Measurements from ENCODE around the gene MYO3B. TPM values are rescaled to one million over a fixed set of nuclear protein-coding genes. Genes with fewer than 3 reads are reported as not detected.

The MYO3B gene
- total RNA-seq, 1 donor from 2014 or later: 0.22 TPM

DNA sequence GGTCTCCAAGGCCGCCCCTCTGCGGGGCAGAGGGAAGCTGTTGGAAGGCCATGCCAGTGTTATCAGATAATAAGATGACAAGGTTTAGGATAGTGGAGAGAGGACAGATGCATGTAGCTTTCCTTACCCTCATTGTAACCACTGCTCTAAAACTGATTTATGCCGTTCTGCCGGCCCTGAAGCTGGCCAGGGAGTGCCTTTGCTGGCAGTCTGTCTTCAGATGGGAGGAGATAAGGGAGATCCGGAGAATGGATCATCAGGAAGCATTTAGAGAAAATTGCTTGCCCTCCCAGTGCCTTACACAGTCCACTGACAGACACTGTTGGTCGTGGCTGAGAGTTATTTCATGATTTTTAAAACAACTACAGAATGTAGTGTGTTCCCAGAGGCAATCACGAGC, 35.4 kb upstream of the MYO3B start:
- Mint-ChIP-seq H3K9me3 (ENCODE audit: unreplicated experiment) (peaks cover 4% of the 10 kb centered on the region), H3K4me1 (ENCODE audit: low read depth, unreplicated experiment) (peaks cover 8% of the 10 kb centered on the region), H3K4me3 (ENCODE audit: unreplicated experiment) (no peak overlapping the region)

DNA sequence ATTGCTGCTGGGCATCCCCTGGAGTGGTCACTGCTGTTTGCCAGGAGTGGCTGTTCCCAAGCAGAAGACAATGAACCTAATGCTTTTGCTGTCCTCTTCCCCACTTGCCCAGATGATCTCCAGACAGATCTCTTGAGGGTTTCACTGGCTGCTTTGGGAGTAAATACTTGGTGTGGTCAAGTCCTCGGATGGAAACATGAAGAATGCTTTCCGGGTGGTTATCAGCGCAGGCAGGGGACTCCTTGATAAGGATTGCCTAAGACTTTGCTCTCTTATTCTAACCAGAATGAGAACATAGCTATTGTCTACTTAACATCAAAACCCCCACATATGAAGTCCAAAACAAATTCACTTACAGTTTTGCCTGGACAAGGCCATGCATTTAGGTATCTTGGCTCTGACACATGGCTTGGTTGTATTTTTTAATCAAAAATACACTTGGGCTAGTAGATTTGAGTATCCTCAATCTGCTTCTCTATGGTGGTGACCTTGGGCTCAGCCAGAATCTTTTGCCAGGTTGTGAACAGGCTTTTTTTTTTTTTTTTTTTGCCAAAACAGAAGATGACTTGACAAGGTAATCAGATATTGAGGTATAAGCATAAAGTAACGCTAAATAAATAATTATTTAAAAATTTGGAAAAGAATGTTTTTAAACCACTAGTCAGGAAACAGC, 34.8 kb upstream of the MYO3B start:
- TF ChIP-seq, protein P1, sequence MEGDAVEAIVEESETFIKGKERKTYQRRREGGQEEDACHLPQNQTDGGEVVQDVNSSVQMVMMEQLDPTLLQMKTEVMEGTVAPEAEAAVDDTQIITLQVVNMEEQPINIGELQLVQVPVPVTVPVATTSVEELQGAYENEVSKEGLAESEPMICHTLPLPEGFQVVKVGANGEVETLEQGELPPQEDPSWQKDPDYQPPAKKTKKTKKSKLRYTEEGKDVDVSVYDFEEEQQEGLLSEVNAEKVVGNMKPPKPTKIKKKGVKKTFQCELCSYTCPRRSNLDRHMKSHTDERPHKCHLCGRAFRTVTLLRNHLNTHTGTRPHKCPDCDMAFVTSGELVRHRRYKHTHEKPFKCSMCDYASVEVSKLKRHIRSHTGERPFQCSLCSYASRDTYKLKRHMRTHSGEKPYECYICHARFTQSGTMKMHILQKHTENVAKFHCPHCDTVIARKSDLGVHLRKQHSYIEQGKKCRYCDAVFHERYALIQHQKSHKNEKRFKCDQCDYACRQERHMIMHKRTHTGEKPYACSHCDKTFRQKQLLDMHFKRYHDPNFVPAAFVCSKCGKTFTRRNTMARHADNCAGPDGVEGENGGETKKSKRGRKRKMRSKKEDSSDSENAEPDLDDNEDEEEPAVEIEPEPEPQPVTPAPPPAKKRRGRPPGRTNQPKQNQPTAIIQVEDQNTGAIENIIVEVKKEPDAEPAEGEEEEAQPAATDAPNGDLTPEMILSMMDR (IDR thresholded peaks at IDR 0.05; ENCODE audit: partially characterized antibody, unreplicated experiment): no peak
- peaks cover 4% of the 10 kb centered on the region for H3K27me3 Mint-ChIP-seq (ENCODE audit: unreplicated experiment)
- peaks cover 4% of the 10 kb centered on the region for H3K9me3 Mint-ChIP-seq (ENCODE audit: unreplicated experiment)
- no peak overlapping the region for H3K27ac Mint-ChIP-seq (ENCODE audit: unreplicated experiment)
- no peaks in the 10 kb centered on the region for H3K36me3 Mint-ChIP-seq (ENCODE audit: unreplicated experiment)
- no peak overlapping the region for H3K4me3 Mint-ChIP-seq (ENCODE audit: unreplicated experiment)
- no peak for DNase-seq
- peaks cover 8% of the 10 kb centered on the region for H3K4me1 Mint-ChIP-seq (ENCODE audit: low read depth, unreplicated experiment)

More for the DNA sequence above, 35.4 kb upstream of the MYO3B start:
- DNase-seq: no peak
- H3K36me3 Mint-ChIP-seq (ENCODE audit: unreplicated experiment): no peaks in the 10 kb centered on the region
- no peak overlapping the region for H3K27ac Mint-ChIP-seq (ENCODE audit: unreplicated experiment)
- TF ChIP-seq, protein P1 (IDR thresholded peaks at IDR 0.05; ENCODE audit: partially characterized antibody, unreplicated experiment): no peak
- H3K27me3 Mint-ChIP-seq (ENCODE audit: unreplicated experiment): peaks cover 3% of the 10 kb centered on the region

DNA sequence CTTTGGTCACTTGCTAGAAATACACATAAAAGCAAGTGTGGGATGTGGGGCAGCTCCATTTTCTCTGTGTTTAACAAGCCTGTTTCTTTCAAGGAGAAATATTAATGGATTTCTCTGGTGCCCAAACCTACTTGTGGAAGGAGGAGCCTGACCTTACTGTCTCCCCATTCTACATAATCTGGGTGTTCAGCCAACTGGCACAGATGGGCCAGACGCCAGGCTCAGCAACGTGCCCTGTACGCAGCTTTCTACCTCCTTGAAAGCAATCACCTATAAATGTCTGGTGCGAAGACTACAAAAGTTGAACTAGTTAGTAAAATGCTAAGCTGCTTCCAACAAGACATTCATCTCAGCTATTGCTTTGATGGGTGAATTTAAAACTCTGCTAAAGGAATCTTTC, 33.2 kb upstream of the MYO3B start:
- peaks cover 4% of the 10 kb centered on the region for H3K27me3 Mint-ChIP-seq (ENCODE audit: unreplicated experiment)
- DNase-seq: no peak
- TF ChIP-seq, protein P1 (IDR thresholded peaks at IDR 0.05; ENCODE audit: partially characterized antibody, unreplicated experiment): no peak
- no peaks in the 10 kb centered on the region for H3K36me3 Mint-ChIP-seq (ENCODE audit: unreplicated experiment)
- H3K27ac Mint-ChIP-seq (ENCODE audit: unreplicated experiment): no peak overlapping the region
- peaks cover 2% of the 10 kb centered on the region for H3K9me3 Mint-ChIP-seq (ENCODE audit: unreplicated experiment)
- peaks cover 8% of the 10 kb centered on the region for H3K4me1 Mint-ChIP-seq (ENCODE audit: low read depth, unreplicated experiment)
- no peak overlapping the region for H3K4me3 Mint-ChIP-seq (ENCODE audit: unreplicated experiment)

DNA sequence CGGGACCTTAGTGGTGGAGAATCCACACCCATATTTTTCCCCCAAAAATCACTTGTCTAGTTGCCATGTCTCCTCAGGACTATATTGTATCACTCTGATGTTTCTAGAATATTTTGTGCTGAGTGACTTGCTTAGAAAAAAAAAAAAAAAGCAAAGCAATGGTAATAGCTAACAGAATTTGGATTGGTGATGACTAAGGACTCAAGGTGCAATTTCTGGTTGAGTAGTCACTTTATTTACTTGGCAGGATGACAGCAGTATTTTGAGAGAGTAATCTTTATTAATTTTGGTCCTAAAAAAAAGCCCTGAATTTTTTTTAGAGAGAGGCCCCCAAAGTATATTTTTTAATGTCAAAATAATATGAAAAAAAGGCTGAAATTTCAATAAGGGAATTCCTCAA, 32.8 kb upstream of the MYO3B start:
- H3K4me3 Mint-ChIP-seq (ENCODE audit: unreplicated experiment): no peak overlapping the region
- H3K4me1 Mint-ChIP-seq (ENCODE audit: low read depth, unreplicated experiment): peaks cover 8% of the 10 kb centered on the region
- no peak for DNase-seq
- peaks cover 2% of the 10 kb centered on the region for H3K9me3 Mint-ChIP-seq (ENCODE audit: unreplicated experiment)
- H3K36me3 Mint-ChIP-seq (ENCODE audit: unreplicated experiment): no peaks in the 10 kb centered on the region
- TF ChIP-seq, protein P1 (IDR thresholded peaks at IDR 0.05; ENCODE audit: partially characterized antibody, unreplicated experiment): no peak
- H3K27ac Mint-ChIP-seq (ENCODE audit: unreplicated experiment): no peak overlapping the region
- peaks cover 4% of the 10 kb centered on the region for H3K27me3 Mint-ChIP-seq (ENCODE audit: unreplicated experiment)

DNA sequence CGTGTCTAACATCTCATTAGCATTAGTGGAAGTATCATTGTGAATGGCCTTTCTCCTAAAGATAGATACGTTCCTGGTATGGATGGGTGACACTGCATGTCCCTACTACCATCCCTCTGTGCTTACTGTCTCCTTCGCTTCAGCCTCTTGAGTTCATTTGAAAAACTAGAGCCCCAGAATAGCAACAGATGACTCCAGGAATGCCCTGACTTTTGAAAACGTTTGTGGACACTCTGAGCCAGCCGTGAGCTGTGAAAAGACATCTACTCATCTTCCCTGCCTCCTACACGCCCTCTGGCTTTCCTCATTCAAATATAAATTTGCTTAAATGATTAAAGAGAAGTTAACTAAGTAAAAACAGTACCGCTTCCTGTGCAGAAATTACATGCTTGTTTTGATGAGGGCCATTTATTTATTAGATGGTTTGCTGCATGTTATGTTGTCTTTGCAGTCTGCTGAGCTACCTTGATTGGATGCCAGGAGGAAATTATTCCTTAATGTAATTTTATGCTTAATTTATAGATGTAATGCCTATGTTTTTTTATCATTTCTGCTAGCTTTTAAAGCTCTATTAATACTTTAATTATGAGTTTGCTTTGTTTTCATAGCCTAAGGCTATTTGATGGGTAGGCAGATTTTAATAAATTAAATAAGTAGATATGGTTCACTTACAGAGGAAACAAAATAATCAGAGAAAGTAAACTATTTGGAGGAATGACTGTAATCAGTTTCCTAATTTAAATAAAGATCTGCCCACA, 32.1 kb upstream of the MYO3B start:
- H3K36me3 Mint-ChIP-seq (ENCODE audit: unreplicated experiment): no peaks in the 10 kb centered on the region
- H3K27me3 Mint-ChIP-seq (ENCODE audit: unreplicated experiment): peaks cover 3% of the 10 kb centered on the region
- TF ChIP-seq, protein P1 (IDR thresholded peaks at IDR 0.05; ENCODE audit: partially characterized antibody, unreplicated experiment): no peak
- peaks cover 8% of the 10 kb centered on the region for H3K4me1 Mint-ChIP-seq (ENCODE audit: low read depth, unreplicated experiment)
- H3K27ac Mint-ChIP-seq (ENCODE audit: unreplicated experiment): no peak overlapping the region
- H3K4me3 Mint-ChIP-seq (ENCODE audit: unreplicated experiment): no peak overlapping the region
- no peak for DNase-seq
- H3K9me3 Mint-ChIP-seq (ENCODE audit: unreplicated experiment): peaks cover 2% of the 10 kb centered on the region
